GM19025 (cell line): Measurements from ENCODE around the gene TRAK2.
"Not testable (repeated sequence)": the region's sequence is repeated elsewhere in the genome, so short reads cannot be mapped to it uniquely, and the experiment has no call there.

ENCODE experiments used
- ATAC-seq: cut with Tn5 transposase; IDR thresholded peaks from one replicate; pipeline ENCODE4 v1.9.1; 2021; ENCODE audit warnings: mild to moderate bottlenecking, low read depth, moderate library complexity; ENCODE audit not compliant: unreplicated experiment

TRAK2 gene, protein sequence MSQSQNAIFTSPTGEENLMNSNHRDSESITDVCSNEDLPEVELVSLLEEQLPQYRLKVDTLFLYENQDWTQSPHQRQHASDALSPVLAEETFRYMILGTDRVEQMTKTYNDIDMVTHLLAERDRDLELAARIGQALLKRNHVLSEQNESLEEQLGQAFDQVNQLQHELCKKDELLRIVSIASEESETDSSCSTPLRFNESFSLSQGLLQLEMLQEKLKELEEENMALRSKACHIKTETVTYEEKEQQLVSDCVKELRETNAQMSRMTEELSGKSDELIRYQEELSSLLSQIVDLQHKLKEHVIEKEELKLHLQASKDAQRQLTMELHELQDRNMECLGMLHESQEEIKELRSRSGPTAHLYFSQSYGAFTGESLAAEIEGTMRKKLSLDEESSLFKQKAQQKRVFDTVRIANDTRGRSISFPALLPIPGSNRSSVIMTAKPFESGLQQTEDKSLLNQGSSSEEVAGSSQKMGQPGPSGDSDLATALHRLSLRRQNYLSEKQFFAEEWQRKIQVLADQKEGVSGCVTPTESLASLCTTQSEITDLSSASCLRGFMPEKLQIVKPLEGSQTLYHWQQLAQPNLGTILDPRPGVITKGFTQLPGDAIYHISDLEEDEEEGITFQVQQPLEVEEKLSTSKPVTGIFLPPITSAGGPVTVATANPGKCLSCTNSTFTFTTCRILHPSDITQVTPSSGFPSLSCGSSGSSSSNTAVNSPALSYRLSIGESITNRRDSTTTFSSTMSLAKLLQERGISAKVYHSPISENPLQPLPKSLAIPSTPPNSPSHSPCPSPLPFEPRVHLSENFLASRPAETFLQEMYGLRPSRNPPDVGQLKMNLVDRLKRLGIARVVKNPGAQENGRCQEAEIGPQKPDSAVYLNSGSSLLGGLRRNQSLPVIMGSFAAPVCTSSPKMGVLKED

GRCh38 chr2:201451292-201452057 is at the start of gene TRAK2, which contains the start of gene STRADB:
TSS of gene TRAK2 (minus strand) at chr2:201451458. CDS start at chr2:201420507, 30,951 bp downstream.
TSS of gene STRADB (plus strand) at chr2:201451740. CDS start at chr2:201454841, 3,101 bp downstream.
- peak; percentile 97 for ATAC-seq

DNA sequence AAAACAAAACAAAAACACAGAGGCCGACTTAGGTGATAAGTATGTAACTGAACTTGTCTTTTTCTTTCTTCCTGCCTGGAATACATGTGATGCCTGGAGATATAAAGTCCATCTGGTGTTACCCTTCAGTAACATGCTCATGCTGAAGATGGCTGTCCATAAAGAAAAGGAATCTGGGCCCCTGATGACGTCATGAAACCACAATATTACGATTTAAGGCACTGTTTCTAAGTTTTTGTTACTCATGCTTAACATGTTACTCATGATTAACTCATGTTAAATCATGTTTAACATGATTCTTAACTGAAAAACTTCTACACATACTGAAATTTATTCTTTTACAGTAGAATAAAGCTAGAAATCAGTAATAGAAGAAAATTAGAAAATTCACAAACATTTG is 49.3 kb upstream of the TRAK2 start:
- ATAC-seq = no peak

GRCh38 chr2:201496785-201497184 is 45.5 kb upstream of the TRAK2 start:
- ATAC-seq = no peak

DNA sequence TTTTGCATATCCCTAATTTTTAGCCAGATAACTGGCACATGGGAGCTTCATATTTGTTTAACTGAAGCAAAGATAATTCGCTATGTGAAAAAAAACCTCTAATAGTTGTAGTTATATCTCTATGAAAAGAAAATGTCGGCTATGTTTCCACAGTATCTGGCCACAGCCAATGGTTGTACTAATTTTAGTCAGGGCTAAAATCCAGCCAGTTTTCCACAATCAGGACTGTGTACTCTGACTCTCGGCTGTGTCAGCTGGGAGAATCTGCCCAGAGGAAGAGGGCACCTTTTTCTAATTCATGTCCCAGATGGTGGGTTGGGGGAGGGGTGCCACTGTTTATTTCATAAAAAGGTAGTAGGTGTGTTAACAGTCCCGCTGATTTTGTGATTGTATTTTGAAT is 39.0 kb upstream of the TRAK2 start:
- ATAC-seq = no peak

GRCh38 chr2:201484805-201485204 is 33.5 kb upstream of the TRAK2 start:
- ATAC-seq = no peak

DNA sequence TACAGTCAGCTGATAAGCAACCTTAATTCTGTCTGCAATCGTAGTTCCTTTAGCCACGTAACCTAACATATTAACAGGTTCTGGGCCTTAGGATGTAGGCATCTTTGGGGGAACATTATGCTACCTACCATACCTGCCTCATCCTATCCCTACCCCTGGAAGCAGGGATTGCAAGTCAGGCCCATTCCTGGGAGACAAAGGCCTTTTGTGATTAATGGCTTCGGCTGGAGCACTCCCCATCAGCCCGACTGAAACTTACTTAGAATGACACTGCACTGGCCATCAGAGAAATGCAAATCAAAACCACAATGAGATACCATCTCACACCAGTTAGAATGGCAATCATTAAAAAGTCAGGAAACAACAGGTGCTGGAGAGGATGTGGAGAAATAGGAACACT is 32.5 kb upstream of the TRAK2 start:
- not testable (repeated sequence) for ATAC-seq

DNA sequence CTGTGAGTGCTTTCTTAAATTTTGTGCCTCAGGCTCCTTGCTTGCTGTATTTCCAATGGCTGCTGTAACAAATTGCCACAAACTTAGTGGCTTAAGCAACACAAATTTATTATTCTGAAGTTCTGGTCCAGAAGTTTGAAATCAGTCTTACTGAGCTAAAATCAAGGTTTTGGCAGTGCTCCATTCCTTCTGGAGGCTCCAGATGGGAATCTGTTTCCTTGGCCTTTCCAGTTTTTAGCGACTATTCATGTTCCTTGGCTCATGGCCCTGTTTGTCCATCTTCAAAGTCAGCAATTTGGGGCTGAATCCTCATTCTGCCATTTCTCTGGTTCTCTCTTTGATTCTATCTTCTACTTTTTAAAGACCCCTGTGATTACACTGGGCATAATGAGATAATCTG is 32.1 kb upstream of the TRAK2 start:
- ATAC-seq = no peak

DNA sequence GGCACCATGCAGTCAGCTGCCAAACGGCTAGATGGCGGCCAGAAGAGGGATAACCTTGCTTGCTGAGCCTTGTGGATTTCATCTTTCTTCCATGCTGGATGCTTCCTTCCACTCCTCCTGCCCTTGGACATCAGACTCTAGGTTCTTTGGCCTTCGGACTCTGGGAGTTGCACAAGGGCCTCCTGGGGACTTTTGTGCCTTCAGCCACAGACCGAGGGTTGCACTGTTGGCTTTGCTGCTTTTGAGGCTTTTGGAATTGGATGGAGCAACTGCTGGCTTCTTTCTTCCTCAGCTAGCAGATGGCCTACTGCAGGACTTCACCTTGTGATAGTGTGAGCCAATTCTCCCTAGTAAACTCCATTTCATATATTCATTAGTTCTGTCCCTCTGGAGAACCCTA is 31.3 kb upstream of the TRAK2 start:
- ATAC-seq = no peak

DNA sequence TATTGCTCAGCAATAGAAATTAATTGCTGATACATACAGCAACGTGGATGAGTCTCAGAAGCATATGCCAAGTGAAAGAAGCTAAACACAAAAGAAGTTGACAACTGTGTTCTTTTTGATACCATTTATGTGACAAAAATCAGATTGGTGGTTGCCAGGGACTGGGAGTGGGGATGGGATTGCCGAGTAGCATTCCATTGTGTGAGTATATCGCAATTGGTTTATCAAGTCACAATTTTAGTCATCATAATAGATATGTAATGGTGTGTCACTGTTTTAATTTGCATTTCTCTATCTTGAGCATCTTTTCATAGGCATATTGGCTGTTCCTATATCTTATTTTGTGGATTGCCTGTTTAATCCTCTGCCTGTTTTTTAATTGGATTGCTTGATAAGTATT is 21.2 kb upstream of the TRAK2 start:
- ATAC-seq = no peak

- no peak for ATAC-seq
Measured at GRCh38 chr2:201471732-201472393, 20.6 kb upstream of the TRAK2 start.

DNA sequence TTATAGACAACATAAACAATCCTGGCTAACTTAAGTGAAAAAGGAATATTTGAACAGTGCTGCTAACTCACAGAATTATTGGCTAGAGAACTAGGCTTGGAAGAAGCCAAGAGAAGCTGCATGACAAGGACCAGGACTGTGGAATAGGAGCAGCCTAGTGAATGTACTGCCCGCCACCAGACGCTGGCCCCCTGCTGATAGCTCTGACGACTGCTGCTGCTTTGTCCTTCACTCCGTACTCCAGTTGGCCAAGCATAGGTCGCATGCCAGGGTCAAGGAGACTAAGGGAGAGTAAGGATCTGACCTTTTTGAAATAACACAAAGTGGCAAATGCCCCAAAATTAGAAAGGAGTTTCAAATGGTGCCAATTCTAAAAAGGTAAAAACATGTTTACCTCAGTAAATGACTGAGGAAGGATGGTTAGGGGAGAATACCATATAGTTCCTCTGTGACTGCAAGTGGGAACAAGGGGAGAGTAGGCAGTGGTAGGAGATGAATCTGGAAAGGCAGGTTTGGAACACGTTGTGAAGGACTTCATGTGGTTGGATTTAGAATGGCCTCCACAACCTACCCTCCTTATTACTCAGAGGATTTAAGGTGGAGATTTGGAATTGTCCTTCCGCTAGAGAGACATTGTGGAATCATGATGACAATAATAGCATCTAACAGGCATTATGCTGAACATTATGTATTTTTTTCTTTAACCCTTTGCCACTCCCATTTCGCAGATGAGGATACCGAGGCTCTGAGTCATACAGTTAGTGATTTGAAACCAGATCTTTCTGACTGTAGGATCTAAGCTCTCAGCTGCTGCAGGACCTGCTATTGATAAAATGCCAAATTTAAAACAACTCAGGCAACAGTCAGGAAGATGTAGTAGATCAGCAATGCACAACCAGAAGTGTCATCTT is 19.8 kb upstream of the TRAK2 start:
- ATAC-seq = no peak

DNA sequence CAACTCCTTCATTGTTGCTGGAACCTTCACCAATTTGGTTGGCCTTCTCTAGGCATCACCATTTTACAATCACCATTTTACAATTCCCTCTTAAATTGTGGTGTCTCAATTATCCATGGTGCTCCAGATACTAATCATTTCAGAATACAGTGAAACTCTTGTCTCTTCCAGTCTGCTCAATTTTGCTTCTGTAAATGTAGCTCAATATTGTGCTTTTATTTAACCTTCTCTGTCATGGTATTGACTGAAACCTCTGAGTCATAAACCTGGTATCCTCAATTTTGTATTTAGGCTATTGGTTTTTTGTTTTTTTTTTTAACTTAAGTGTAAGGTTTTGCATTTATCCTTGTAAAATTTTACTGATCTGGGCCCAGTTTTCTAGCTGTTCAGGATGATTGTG is 16.4 kb upstream of the TRAK2 start:
- no peak for ATAC-seq

DNA sequence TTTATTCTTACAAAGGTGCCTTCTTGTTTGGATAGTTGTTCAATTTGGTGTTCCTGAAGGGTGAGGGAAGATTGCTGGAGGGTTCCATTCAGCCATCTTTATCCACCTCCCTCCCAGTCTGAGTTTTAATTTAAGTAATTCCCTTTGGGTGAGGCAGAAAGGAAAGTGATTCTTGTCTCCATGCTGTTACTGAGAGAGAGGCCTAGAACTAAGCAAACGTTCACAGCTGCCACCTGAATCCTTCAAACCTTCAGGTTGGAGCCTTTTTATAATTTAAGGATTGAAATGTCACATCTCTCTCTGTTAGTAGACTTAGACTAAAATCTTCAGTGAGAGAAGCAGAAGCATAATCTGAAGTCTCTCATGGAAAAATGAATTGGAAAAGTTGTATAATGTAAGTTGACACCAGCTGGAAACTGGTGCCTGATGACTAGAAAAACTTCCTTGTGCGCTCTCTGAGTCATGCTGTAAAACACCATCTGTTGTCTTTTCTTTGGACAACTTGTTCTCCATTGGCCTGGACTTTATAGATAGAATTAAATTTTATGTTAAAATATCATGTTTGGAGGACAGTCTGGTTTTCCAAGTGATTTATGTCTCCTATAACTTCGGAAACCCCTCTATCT is 14.9 kb upstream of the TRAK2 start:
- no peak for ATAC-seq

DNA sequence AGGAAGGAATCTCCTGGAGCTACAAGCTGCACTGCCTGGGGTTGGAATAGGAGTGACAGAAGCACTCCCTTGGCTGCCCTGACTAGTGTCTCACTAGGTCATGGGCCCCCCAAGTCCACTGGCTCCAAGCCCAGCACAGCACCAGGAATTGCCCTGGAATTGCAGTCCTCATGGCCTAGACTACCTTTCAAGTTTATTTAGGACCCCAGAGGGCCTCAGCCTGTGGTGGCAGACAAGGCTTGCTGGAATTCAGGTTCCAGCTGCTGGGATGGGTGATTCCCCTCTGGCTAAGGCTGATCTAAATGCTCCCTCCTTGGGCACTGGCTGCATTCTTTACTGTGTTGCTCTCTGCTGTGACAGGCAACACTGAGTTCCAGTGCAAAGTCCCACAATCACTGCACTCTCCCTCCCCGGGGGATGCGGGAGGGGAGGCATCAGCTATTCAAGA is 14.3 kb upstream of the TRAK2 start:
- ATAC-seq = no peak

DNA sequence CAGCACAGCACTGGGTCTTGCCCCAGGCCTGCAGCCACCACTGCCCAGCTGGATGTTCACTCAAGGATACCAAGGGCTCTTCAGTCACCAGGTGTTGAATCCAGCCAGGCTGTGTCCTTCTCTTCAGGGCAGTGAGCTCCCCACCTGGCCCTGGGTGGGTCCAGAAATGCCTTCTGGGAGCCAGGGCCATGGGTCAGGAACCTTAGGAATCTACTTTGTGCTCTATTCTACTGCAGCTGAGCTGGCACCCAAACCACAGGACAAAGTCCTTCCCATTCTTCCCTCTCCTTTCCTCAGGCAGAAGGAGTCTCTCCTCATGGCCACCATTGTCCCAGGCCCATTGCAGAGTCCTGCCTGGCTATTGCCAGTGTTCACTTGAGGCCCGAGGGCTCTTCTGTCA is 13.3 kb upstream of the TRAK2 start:
- no peak for ATAC-seq

- no peak for ATAC-seq
Measured at GRCh38 chr2:201460532-201460931, 9.3 kb upstream of the TRAK2 start.

DNA sequence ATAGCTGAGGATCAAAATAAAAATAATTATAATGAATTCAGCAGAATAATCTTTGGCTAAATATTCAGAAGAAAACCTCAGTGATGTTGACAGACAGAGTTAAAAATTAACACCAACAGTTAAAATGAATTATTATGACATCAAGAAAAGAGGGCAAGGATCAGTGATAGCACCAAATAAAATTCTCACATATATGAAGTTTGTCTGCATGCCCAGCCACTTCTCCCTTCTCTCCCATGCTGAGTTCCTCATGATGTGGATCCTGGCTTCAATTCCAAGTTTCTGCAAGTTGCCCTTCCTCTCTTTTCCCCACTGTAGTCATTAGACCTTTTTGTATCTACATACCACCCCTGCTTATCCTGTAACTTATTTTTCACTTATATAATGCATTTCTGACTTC is 7.1 kb upstream of the TRAK2 start:
- no peak for ATAC-seq

- ATAC-seq = no peak
Measured at GRCh38 chr2:201452922-201453643, 1.8 kb upstream of the TRAK2 start.
